GM23338 (cell line): Measurements from ENCODE around the gene RRP8. TPM values are rescaled to one million over a fixed set of nuclear protein-coding genes. Genes with fewer than 3 reads are reported as not detected.
A peak's percentile ranks its signal among the peaks of the same experiment; 100 is the strongest.

ENCODE experiments used
- ATAC-seq: fragments of 200-7000 bp; cut with Tn5 transposase; 3 replicates; pipeline ENCODE4 v1.9.1; 2020
- DNase-seq: peaks from one replicate; pipeline ENCODE4 v3.0.0-alpha.2; 2015; ENCODE audit warnings: low spot score
- H2AFZ ChIP-seq: fragments of 200-600 bp; sonication (generic); 2 replicates; pipeline ENCODE4 v1.8.0; 2016; ENCODE audit warnings: antibody characterized with exemption, mild to moderate bottlenecking, moderate library complexity
- H3F3A ChIP-seq: fragments of 200-600 bp; sonication (generic); replicated peaks from 2 replicates; pipeline ENCODE4 v1.8.0; 2017; ENCODE audit warnings: antibody characterized with exemption, mixed run types, low read depth
- H3K27ac ChIP-seq: fragments of 200-600 bp; sonication (generic); 2 replicates; pipeline ENCODE4 v1.6.1; 2016; ENCODE audit warnings: low read depth
- H3K27me3 ChIP-seq: fragments of 200-600 bp; sonication (generic); 2 replicates; pipeline ENCODE4 v1.8.0; 2016; ENCODE audit warnings: mild to moderate bottlenecking, mixed run types, moderate library complexity; ENCODE audit not compliant: insufficient read depth
- H3K36me3 ChIP-seq: fragments of 200-600 bp; sonication (generic); 2 replicates; pipeline ENCODE4 v1.8.0; 2016; ENCODE audit warnings: mild to moderate bottlenecking; ENCODE audit not compliant: insufficient read depth
- H3K4me1 ChIP-seq: fragments of 200-600 bp; sonication (generic); 2 replicates; pipeline ENCODE4 v1.8.0; 2016; ENCODE audit warnings: mild to moderate bottlenecking, moderate library complexity; ENCODE audit not compliant: insufficient read depth
- H3K4me2 ChIP-seq: fragments of 200-600 bp; sonication (generic); 2 replicates; pipeline ENCODE4 v1.7.1; 2017; ENCODE audit warnings: mixed run types
- H3K4me3 ChIP-seq: fragments of 200-600 bp; sonication (generic); 2 replicates; pipeline ENCODE4 v1.6.1; 2016; ENCODE audit warnings: mixed run types
- H3K79me2 ChIP-seq: fragments of 200-600 bp; sonication (generic); replicated peaks from 2 replicates; pipeline ENCODE4 v1.8.0; 2017; ENCODE audit warnings: mild to moderate bottlenecking; ENCODE audit not compliant: insufficient read depth
- H3K9me2 ChIP-seq: fragments of 200-600 bp; sonication (generic); 2 replicates; pipeline ENCODE4 v1.8.0; 2017; ENCODE audit not compliant: insufficient read depth
- H4K20me1 ChIP-seq: fragments of 200-600 bp; sonication (generic); replicated peaks from 2 replicates; pipeline ENCODE4 v1.8.0; 2017; ENCODE audit warnings: mild to moderate bottlenecking; ENCODE audit not compliant: insufficient read depth
- H3K27ac Mint-ChIP-seq: 2 replicates; pipeline ENCODE4 v1.8.0; 2020; ENCODE audit warnings: inconsistent platforms, mild to moderate bottlenecking, moderate library complexity, mixed read lengths
- H3K27me3 Mint-ChIP-seq: 3 replicates; pipeline ENCODE4 v1.8.0; 2022; ENCODE audit warnings: low read depth, mild to moderate bottlenecking, moderate library complexity, mixed read lengths, inconsistent platforms; ENCODE audit not compliant: insufficient read depth, poor library complexity
- H3K36me3 Mint-ChIP-seq: 3 replicates; pipeline ENCODE4 v1.8.0; 2021; ENCODE audit warnings: low read depth, mild to moderate bottlenecking, inconsistent platforms, moderate library complexity, mixed read lengths
- H3K4me1 Mint-ChIP-seq: 3 replicates; pipeline ENCODE4 v1.8.0; 2020; ENCODE audit warnings: mild to moderate bottlenecking, inconsistent platforms, mixed read lengths
- H3K4me3 Mint-ChIP-seq: 3 replicates; pipeline ENCODE4 v1.8.0; 2021; ENCODE audit warnings: moderate library complexity, mild to moderate bottlenecking, inconsistent platforms, mixed read lengths
- H3K9me3 Mint-ChIP-seq: 3 replicates; pipeline ENCODE4 v1.8.0; 2020; ENCODE audit warnings: moderate library complexity, mild to moderate bottlenecking, inconsistent platforms, mixed read lengths
- CREB1 ChIP-seq: fragments of 250-450 bp; sonication (Bioruptor Pico); IDR thresholded peaks from 2 replicates; pipeline ENCODE4 v1.5.0; 2020; ENCODE audit warnings: low read depth, mild to moderate bottlenecking, moderate library complexity
- CTCF ChIP-seq, 2 experiments: fragments of 200-600 bp in 1 of 2; sonication (generic) in 1 of 2; conservative IDR thresholded peaks; 2 replicates each; pipeline versions ENCODE4 v1.5.1 to v1.6.1; 2016 to 2017; ENCODE audit warnings: antibody characterized with exemption in 2 of 2, low read depth in 2 of 2, mild to moderate bottlenecking in 2 of 2, moderate library complexity in 1 of 2
- ETS1 ChIP-seq: IDR thresholded peaks from 2 replicates; pipeline ENCODE4 v1.6.1; 2016; ENCODE audit warnings: antibody characterized with exemption
- EZH2 ChIP-seq: fragments of 200-600 bp; sonication (generic); IDR thresholded peaks from one replicate; pipeline ENCODE4 v1.8.0; 2017; ENCODE audit warnings: antibody characterized with exemption, mild to moderate bottlenecking, low read depth; ENCODE audit not compliant: unreplicated experiment
- EZH2phosphoT487 ChIP-seq: fragments of 200-600 bp; sonication (generic); IDR thresholded peaks from one replicate; pipeline ENCODE4 v1.8.1; 2018; ENCODE audit warnings: antibody characterized with exemption; ENCODE audit not compliant: unreplicated experiment
- JUNB ChIP-seq: IDR thresholded peaks from one replicate; pipeline ENCODE4 v1.6.1; 2016; ENCODE audit warnings: antibody characterized with exemption; ENCODE audit not compliant: unreplicated experiment
- NANOG ChIP-seq: IDR thresholded peaks from 2 replicates; pipeline ENCODE4 v1.6.1; 2016; ENCODE audit warnings: antibody characterized with exemption, borderline replicate concordance
- POLR2AphosphoS5 ChIP-seq: IDR thresholded peaks from 2 replicates; pipeline ENCODE4 v1.6.1; 2016; ENCODE audit warnings: antibody characterized with exemption, low read depth
- REST ChIP-seq: IDR thresholded peaks from one replicate; pipeline ENCODE4 v1.6.1; 2018; ENCODE audit warnings: antibody characterized with exemption; ENCODE audit not compliant: unreplicated experiment
- STAT1 ChIP-seq: IDR thresholded peaks from one replicate; pipeline ENCODE4 v1.6.1; 2016; ENCODE audit warnings: antibody characterized with exemption; ENCODE audit not compliant: unreplicated experiment
- ZNF114 ChIP-seq: fragments of 250-450 bp; sonication (Bioruptor Pico); IDR thresholded peaks from 2 replicates; pipeline ENCODE4 v1.5.0; 2020; ENCODE audit warnings: mild to moderate bottlenecking, moderate library complexity
- ZNF331 ChIP-seq: fragments of 250-450 bp; sonication (Bioruptor Pico); IDR thresholded peaks from 2 replicates; pipeline ENCODE4 v1.5.0; 2020; ENCODE audit warnings: low read depth, mild to moderate bottlenecking, moderate library complexity
- ZNF462 ChIP-seq: fragments of 250-450 bp; sonication (Bioruptor Pico); IDR thresholded peaks from 2 replicates; pipeline ENCODE4 v1.5.0; 2020; ENCODE audit warnings: mild to moderate bottlenecking, moderate library complexity
- polyA plus RNA-seq: library from polyadenylated mRNA; unstranded; fragments of >200 nt; fragmentation: Nextera tagmentation; extraction: Ambion mirVana; gene quantifications from 2 replicates; pipeline ENCODE4 v1.2.1, GENCODE V29; 2016
- total RNA-seq: library from RNA; depleted of rRNA; stranded (reverse); fragments of >200 nt; shearing (Covaris generic); gene quantifications from 2 replicates; pipeline ENCODE4 v1.2.3, GENCODE V29; 2014

Gene RRP8
- total and polyA plus RNA-seq, 2 experiments from 2014 or later: 7.4 to 13.7 TPM

GRCh38 chr11:6640985-6641701 is 37.7 kb upstream of the RRP8 start:
- Histone ChIP-seq H3K27me3 (no peaks in the 10 kb centered on the region), H3K9me2 (0 out of 2 replicates have a peak, but pooled peaks cover 7% of the 10 kb centered on the region), H2AFZ (no peak overlapping the region), H3K27ac (no peak overlapping the region), H3K79me2 (no peaks in the 10 kb centered on the region), H3K4me2 (no peak overlapping the region), H3K4me3 (no peak overlapping the region), H3F3A (no peaks in the 10 kb centered on the region), H3K4me1 (no peaks in the 10 kb centered on the region), H4K20me1 (no peaks in the 10 kb centered on the region), H3K36me3 (no peaks in the 10 kb centered on the region)
- DNase-seq: no peak
- Mint-ChIP-seq H3K27me3 (no peaks in the 10 kb centered on the region), H3K4me3 (no peak overlapping the region), H3K4me1 (no peaks in the 10 kb centered on the region), H3K27ac (no peak overlapping the region), H3K36me3 (no peaks in the 10 kb centered on the region), H3K9me3 (no peaks in the 10 kb centered on the region)
- TF ChIP-seq NANOG (no peak), ZNF462 (CRISPR knock-in tag) (no peak), ZNF331 (CRISPR knock-in tag) (no peak), ZNF114 (CRISPR knock-in tag) (no peak), STAT1 (no peak), POLR2AphosphoS5 (no peak), REST (no peak), ETS1 (no peak), EZH2phosphoT487 (no peak), EZH2 (no peak), JUNB (no peak), CREB1 (no peak), CTCF (conservative IDR thresholded peaks at IDR 0.05; ENCODE audit: low read depth in 2 of 2) (no peak)
- peak; percentile 37; the same call in 2 of the 3 replicates for ATAC-seq
